GM18508 (cell line): ENCODE measurements around the gene EPAS1.

Experiments used
- ATAC-seq: cut with Tn5 transposase; IDR thresholded peaks from one replicate; pipeline ENCODE4 v1.9.1; 2021; ENCODE audit warnings: moderate number of reproducible peaks; ENCODE audit not compliant: insufficient read depth, unreplicated experiment

EPAS1 gene

GRCh38 chr2:46358713-46359112 is 61.5 kb downstream of the EPAS1 start:
- ATAC-seq, result no peak

- ATAC-seq, result no peak
Observed at GRCh38 chr2:46360303-46360702, 63.1 kb downstream of the EPAS1 start.

GRCh38 chr2:46361920-46362666 is 64.9 kb downstream of the EPAS1 start:
- no peak for ATAC-seq

GRCh38 chr2:46362667-46363012 is 65.4 kb downstream of the EPAS1 start:
- ATAC-seq, result no peak

GRCh38 chr2:46363535-46364170 is 66.4 kb downstream of the EPAS1 start:
- no peak for ATAC-seq

- no peak for ATAC-seq
Observed at GRCh38 chr2:46364797-46365457, 67.7 kb downstream of the EPAS1 start.

GRCh38 chr2:46365913-46366667 is 68.9 kb downstream of the EPAS1 start:
- no peak for ATAC-seq

GRCh38 chr2:46366668-46367052 is 69.5 kb downstream of the EPAS1 start:
- no peak for ATAC-seq

- ATAC-seq, result no peak
Observed at GRCh38 chr2:46367286-46367685, 70.1 kb downstream of the EPAS1 start.

- ATAC-seq, result no peak
Observed at GRCh38 chr2:46368401-46368800, 71.2 kb downstream of the EPAS1 start.

- no peak for ATAC-seq
Observed at GRCh38 chr2:46369783-46370182, 72.6 kb downstream of the EPAS1 start.

- no peak for ATAC-seq
Observed at GRCh38 chr2:46371854-46372253, 74.6 kb downstream of the EPAS1 start.

- ATAC-seq, result no peak
Observed at GRCh38 chr2:46372475-46372874, 75.3 kb downstream of the EPAS1 start.

GRCh38 chr2:46373238-46373637 is 76.0 kb downstream of the EPAS1 start:
- ATAC-seq, result no peak

- no peak for ATAC-seq
Observed at GRCh38 chr2:46375566-46376125, 78.4 kb downstream of the EPAS1 start.

- ATAC-seq, result no peak
Observed at GRCh38 chr2:46376586-46376985, 79.4 kb downstream of the EPAS1 start.

- no peak for ATAC-seq
Observed at GRCh38 chr2:46377101-46377581, 79.9 kb downstream of the EPAS1 start.

GRCh38 chr2:46377666-46378560 is 80.7 kb downstream of the EPAS1 start:
- no peak for ATAC-seq

GRCh38 chr2:46378616-46379015 is 81.4 kb downstream of the EPAS1 start:
- ATAC-seq, result no peak
